ENCODE data around the gene GPR37L1.
"Not testable (repeated sequence)": the region's sequence is repeated elsewhere in the genome, so short reads cannot be mapped to it uniquely, and the experiment has no call there.

The GPR37L1 gene

DNA sequence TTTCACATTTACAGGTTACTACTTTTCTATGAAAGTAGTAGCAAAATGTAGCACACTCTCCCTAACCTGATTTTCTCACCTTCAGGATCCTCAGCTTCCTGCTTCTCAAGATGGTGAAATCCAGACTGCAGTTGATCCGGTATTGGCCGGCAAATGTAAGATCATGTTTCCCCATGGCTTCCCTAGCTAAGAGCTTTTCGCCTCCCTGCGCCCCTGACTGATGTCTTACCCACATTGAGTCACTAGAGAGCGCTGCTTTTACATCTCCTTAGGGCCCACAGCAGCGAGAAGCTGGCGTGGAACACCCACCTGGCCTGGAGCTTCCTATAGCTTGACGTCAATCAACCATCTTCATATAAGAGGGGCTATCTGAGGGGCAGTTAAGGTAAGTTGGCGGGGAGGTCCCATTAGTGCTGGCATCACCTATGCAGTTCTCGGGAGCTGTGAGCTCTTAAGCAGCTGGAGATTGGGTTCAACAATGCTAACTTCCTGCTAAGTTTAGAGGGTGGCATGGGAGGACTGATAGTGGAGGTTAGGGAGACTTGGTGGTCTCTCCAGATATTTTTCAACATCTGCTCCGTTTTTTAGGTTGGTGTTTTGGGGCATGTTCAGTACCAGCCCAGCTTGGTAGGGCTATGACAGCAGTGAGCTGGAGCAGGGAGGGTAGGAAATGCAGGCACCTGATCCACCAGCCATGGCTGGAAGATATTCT, 32.2 kb downstream of the GPR37L1 start:
- peak; percentile 67 for DNase-seq (ENCODE audit: low spot score)

DNA sequence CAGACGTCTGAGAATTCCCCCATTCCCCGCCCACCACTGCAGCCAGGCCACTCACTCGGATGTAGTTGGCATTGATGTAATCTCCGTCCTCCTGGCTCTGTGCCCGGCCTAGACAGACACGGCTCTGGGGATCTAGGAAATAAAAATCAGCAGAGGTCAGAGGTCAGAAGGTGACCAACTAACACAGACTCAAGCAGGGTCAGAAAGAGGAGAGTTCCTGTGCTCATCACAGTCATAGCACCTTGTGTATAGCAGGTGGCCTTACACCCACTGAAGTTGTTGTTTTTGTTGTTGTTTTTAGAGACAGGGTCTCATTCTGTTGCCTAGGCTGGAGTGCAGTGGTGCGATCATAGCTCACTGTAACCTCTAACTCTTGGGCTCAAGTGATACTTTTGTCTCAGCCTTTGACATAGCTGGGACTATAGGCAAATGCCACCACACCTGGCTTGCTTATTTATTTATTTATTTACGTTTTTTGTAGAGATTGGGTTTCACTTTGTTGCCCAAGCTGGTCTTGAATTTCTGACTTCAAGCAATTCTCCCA, 32.8 kb downstream of the GPR37L1 start:
- DNase-seq (ENCODE audit: low spot score) = no peak

DNA sequence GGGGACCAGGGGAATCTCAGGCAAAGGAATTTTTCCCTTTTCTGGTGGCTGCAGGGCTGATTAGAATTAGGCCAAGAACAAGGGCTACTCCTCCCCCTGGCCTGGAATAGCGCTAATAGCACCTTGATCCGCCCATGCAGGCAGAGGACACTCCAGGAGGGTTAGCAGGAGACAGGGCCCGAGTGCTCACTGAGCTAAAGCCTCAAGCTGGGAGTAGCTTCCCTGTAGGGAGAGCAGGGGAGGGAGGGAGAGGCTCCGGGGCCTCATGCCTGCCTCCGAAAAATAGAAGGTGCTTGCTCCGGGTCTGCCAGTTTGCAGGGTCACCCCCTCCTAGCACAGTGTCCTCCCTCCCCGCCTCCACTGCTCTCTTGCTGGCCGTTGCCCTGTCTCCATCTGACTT, 33.9 kb downstream of the GPR37L1 start:
- no peak for DNase-seq (ENCODE audit: low spot score)

DNA sequence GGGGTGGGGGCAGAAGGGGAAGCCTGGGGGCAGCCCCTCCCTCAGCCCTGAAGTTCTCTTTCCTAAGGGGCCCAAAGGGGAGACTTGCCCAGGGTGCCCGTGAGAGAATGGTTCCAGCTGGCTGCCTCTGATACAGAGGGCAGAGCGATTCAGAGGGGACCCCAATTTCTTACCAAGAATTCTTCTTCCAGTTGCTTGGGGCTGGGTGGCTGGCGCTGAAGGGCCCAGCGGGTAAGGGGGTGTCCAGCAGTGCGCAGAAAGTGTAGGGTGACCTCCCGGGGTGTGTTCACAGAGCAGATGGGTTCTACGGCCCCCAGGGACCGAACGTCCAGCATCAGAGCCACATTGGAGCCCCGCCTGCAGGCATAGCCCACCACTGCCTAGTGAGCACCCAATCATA, 35.2 kb downstream of the GPR37L1 start:
- DNase-seq (ENCODE audit: low spot score) = no peak

DNA sequence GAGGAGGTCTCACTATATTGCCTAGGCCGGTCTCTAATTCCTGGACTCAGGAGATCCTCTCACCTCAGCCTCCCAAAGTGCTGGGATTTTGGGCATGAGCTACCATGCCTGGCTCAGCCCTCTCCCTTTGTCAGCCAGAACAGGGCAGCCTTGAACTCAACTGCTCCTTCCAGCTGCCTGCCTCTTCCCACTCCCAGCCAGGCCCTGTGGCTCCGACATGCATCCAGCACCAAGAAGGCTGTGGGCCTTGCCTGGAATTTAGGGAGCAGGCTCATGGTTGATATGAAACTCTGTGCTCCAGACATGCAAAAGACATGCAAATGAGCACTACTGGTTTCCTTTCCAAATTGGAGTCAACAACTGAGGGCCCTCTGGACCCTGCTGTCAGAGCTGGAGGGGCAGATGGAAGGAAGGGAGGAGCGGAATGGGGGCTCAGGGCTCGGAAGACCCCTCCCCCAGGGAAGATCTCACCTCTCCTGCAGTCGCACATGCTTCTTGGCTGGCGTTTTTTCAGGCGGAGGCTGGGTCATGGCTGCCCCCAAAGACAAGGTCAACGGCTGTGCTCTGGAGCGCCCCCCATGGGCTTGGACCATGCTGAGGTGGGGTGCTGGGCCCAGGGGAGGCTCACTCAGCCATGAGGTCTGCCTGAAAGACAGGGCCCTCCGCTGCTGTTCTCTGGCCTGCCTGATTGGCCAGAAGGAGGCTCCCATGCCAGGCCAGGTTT, 36.3 kb downstream of the GPR37L1 start:
- no peak for DNase-seq (ENCODE audit: low spot score)

DNA sequence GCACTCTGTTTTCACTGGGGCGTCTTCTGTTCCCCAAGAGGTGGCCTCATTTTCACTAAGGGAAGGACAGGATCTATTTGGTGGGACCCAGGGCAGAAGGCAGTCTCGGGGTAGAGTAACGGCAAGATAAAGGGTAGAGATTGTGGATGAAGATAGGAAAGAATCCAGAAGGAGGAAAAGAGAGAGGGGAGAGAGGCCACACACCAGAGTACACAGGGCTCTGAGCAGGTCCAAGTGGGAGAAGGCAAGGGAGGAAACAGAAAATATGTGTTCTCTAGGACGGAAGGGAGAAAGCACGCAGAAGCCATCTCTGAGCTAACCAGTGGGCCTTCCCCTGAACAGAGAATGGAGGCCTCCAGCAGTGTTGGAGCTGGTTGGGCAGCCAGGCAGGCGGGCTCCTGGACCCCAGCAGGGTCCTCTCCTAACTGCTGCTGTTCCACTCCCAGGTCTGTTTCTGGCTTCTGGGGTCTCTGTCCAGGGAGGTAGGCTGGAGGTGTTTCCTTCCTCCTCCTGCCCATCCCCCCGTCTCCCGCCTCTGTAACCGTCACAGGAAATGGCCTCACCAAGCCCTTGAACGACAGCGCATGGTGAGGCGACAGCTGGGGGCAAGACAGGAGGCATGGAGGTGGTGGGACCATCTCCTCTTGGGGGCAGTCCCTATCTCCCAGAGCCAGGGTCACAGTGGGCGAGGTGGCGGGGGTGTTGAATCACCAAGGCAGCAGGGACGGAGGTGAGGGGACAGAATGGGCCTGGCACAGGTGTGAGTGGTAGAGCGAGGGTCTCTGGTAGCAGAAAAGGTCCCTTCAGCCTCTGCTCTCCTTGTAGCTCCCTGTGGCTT, 37.0 kb downstream of the GPR37L1 start:
- DNase-seq (ENCODE audit: low spot score) = no peak

DNA sequence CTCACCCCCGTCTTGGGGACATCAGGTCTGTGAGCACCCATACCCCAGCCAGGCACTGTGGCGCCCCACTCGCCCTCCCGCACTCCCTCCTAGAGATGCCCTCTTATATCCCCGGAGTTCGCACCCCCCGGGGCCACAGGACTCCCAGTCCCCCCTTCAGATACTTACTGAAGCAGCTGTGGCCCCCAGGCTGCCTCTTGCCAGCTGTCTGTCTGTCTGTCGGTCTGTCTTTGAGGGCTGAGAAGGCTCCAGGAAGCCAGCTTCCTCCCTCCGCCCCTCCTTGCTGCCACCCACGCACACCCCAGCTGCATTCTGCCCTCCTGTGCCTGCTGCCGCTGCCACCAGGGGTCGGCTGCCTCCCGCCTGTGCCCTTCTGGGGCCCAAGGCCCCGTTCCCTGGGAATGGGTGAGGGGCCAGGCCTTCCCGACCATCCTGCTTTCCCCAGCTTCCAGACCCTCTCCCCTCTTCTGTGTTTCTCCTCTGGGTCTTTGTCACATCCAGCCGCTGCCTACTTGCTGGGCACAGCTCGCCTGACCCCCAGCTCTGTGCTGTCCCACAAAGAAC, 37.7 kb downstream of the GPR37L1 start, which contains the start of gene PTPN7:
Gene PTPN7, minus strand, starts transcription at position 226 of the 564 bp plus-strand sequence. CDS start 1,200 bp downstream, outside the sequence.
- DNase-seq (ENCODE audit: low spot score) = no peak

DNA sequence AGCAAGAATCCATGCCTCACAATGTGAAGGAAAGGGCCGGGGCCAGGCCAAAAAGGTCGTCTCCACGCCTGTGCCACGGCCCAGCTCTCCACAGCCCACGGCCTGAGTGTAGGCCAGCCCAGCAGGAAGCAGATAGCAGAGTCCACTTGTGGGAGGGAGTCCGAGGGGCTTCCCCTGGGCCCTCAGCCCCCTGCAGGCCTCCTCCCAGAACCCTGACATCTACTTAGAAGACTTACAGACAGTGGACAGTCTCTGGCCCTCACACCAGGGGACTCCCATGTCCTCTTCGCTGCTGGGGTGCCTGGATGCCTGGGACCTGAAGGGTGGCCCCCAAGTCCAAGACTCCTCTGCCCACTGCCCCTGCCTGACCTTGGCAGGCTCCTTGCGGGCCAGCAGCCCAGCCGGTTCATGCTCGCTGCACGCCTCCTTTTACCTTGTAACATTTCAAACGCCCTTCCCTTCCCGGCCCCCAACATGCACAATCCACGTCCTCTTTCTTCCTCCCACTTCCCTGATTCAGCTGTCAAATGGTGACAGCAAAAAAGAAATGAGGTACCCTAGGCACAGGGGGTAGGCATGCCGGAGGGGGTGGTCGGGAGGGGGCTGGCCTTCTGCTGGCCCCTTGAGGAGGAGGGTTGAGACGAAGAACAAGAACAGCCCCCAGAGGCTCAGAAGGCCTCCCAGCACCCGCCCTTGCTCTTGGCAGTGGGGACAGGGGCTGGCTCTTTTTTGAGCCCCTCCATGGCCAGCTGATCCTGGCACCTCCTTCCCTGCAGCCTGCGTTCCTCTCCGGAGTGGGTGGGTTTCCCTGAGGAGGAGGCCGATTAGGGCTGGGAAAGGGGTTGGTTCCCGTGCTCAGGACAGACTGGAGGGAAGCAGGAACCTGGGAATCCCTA, 38.7 kb downstream of the GPR37L1 start:
- no peak for DNase-seq (ENCODE audit: low spot score)

DNA sequence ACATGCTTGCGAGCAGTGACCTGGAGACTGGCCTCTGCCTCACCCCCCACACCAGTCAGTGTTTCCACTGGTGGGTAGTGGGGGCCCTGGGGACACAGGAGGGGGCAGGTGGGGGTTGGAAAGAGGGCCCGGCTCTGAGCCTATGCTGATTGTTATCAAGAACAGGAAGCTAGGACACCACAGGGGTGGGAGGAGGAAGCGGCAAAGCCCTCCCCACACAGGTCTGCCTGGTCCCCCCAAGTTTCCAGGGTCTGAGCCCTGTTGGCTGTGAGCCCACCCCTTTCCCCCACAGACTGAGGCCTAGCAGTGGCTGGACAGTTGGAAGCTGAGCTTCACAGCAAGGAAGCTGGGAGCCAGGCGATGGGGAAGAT, 39.3 kb downstream of the GPR37L1 start:
- no peak for DNase-seq (ENCODE audit: low spot score)

DNA sequence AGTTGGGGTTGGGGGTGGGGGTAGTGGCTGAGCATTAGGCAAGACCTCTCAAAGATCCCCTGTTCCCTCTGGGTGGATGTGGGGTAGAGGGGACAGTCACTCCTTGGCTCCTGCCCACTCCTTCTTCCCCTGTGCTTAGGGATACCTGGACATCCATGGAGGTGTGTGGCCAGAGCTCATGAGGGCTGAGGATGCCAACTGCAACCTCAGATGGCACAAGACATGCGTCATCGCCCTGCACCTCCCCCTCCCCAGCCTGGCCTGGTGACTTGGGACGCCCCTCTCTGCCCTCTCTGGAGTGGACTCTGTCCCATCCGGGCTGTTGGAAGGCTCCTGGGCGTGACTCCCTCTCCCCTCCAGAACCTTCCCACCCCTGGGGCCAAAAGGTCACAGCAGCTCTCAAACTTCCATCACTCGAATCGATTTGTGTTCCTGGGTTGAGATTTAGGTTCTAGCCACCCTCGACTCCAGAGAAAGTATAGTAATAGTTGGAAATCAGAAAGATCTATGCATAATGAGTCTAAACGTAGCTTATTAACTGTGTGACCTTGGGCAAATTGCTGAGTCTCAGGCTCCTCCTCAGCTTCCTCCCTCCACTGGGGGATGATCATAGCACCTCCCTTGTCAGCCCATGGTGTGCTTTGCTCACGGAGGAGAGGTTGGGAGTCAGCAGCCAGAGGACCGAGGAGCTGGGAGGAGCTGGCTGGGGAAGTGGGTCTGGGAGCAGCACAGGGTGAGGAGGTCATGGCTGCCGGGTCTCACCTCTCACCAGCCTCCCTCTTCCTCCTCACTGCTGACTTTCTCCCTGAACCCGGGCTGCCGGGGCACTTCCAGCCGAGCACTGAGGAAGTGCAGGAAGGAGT, 39.9 kb downstream of the GPR37L1 start:
- no peak for DNase-seq (ENCODE audit: low spot score)

DNA sequence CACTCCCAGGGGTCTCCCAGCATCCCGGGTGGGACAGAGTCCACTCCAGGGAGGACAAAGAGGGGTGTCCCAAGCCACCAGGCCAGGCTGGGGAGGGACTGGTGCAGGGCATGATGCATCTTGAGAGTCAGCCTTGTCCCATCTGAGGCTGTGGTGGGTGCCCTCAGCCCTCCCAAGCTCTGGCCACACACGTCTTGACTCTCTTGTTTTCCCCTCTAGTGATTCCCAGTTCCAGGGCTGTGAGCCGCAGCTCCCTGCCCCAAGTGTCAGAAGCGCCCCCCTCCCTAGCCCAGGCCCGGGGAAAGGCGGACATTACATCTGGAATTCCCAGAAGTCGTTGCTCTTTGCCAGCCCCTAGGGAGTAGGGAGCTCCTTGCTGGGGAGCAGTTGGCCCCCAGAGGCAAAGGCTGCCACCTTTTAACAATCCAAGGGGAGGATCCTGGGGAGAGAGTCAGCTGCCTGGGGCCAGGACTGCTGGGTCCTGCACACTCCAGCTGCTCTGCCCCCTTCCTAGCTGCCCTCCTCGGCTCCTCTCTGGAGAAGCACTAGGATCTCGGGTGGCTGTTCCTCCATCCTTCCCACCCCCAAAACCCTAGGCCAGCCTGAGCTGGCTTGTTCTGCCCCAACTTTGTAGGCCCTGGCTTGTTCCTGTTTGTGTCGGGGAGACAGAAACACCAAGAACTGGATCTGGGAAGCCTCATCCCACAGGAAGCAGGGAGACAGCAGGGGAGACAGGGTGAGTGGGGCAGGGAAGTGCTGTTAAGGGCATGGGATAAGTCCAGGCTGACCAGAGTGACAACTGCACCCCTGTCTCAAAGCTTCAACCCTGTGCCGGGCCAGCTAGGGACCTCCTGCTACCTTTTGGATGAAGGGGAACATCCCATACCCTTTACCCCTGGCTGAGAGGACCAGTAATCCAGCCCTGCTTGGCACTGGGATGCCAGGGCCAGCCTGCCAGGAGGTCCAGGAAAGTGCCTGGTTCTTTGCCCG, 40.9 kb downstream of the GPR37L1 start:
- DNase-seq (ENCODE audit: low spot score) = no peak

DNA sequence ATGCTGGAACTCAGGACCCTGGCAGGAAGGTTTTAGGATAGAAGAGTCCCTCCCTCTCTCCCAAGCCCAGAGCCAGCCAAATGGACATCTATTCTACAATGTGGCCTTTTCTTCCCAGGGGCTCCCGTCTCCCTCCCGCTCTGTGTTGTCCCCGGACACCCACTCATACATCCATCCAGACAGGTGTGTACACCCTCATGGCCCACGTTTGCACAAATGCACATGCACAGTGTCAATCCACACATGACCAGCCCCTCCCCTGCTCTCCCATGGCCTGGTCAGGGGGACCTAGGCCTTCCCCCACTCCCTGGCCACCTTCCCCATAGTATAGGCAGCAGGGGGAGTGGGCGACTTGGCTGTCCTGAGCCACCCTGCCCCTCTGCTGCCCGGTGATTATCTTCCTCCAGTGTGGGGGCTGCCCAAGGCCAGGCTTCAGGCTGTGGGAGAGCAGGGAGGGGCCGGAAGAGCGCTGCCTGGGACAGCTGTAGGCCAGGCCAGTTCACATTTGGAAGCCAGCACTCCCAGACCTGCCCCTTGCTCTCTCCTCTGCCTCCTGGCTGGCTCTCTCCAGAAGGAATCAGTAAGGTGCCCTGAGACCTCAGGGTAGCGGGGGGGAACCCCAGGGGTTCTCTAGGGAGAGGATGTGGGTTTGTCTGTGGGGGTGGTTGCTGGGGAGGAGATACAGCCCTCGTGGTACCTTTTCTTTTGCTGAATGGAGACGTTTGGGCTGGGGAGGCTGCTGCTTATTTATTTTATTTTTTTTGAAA, 41.7 kb downstream of the GPR37L1 start:
- DNase-seq (ENCODE audit: low spot score) = peak; percentile 41

DNA sequence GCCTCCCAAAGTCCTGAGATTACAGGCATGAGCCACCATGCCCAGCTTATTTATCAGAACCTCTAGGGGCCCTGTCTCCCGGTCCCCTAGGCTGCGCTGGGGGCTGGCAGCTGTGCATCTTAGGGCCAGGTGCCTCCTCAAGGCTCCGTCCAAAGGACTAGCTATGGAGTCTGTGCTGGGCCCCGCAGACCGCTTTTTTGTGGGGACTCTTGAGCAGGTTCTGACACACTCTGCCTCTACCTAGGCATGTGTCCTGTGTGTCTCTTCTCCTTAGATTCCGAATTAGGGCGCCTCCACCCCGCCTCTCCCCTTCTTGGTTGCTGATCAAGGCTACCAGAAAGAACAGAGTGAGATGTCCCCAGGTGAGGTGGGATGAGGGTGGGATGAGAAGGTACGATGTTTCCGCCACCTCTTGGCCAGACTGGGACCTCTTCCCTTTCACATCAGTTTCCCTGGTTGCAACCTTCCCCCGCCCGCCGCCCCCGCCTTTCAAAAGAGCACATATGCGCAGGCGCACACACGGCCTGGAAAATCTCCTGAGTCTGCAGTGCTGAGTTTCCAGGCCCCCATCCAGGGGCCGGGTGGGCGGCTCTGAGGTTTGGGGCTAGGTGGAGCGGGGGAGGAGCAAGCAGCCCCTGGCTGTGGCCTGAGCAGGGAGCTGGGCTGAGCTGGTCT, 42.7 kb downstream of the GPR37L1 start:
- no peak for DNase-seq (ENCODE audit: low spot score)

DNA sequence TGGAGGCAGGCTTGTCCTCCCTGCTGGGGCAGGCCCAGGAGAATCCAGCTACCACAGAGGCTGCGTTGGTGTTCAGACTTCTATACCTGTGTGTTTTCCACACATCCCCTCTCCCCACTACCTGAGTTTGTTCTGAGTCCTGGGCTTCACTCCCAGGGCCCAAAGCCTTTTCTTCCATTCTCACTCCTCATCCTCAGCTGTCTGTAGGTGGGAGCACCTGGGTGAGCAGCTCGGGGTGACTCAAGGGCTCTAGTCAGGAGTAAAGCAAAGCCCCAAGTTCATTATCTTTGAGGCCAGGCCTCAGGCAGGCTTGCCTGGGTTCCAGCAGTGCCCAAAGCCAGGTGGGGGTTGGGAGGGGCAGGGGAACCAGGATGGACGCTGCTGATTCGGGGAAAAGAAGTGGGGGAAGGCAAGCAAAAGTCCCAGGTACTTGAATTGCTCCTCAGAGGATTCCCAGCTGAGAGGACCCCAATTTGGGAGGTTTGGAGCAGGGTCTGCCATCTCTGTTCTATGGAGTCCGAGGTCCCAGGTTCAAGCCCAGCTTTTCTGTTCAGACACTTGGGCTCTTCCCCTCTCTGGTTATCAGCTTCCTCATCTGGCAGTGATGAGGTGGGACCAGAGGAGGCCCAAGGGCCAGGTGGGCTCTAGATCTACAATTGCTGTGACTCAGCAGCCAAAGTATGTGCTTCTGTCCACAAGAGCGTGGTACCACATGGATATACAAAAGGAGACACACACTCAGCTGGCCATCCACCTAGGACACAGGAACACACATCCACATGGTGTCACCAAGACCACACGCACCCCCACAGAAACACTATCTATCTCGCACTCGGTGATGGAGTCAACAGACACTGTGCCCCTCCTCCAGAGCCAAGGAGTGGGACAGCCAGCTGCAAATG, 43.5 kb downstream of the GPR37L1 start:
- DNase-seq (ENCODE audit: low spot score) = no peak

DNA sequence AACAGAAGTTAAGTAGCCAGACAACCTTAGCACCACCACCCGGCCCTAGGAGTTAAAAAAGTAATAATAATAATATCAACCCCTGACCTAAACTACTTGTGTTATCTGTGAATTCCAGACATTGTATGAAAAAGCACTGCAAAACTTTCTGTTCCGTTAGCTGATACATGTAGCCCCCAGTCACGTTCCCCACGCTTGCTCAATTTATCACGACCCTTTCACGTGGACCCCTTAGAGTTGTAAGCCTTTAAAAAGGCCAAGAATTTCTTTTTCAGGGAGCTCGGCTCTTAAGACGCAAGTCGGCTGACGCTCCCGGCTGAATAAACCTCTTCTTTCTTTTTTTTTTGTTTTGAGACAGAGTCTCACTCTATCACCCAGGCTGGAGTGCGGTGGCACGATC, 44.3 kb downstream of the GPR37L1 start:
- not testable (repeated sequence) for DNase-seq (ENCODE audit: low spot score)

DNA sequence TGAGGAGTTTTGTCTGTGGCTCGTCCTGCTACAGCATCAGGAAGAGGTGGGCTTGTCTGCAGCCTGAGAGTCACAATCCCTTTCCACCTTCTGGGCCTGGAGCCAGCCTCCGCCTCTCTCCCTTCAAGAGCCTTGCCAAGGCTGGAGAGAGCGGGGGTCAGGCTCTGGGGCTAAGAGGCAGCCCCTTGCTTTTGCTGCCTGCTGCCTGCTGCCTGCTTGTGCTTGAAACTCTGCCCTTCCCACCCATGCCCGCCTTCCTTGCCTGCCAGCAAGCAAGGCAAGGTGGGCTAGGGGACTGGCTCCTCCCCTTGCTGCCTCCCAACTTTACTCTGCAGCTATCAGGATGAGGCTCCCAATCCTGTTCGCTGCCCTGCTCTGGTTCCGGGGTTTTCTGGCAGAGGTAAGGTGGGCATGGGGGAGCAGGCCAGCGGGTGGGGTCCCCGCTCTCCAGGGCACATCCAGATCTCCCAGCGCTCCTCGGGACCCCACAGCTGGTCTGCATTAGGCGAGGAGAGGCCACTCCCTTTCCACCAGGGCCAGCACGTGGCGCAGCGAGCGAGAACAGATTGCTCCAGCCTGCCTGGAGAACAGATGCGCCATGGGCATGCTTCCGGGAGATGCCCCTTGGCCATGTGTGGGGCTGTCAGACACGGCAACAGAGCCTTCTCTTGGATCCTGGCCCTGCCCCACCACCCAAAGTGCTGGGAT, 45.1 kb downstream of the GPR37L1 start:
- DNase-seq (ENCODE audit: low spot score) = peak; percentile 89

Measured in AG20443 (cell line).